SU-DHL-6 (cell line): Measurements from ENCODE around the gene RTN4R.

Source experiments
- EZH2phosphoT487 ChIP-seq: fragments of 200-600 bp; sonication (generic), shearing (Covaris generic); conservative IDR thresholded peaks from 2 replicates; pipeline ENCODE4 v1.6.1; 2018; ENCODE audit warnings: mild to moderate bottlenecking, antibody characterized with exemption, low read length, moderate library complexity, mixed read lengths
- TF ChIP-seq, protein P1 (sequence below): fragments of 200-600 bp; sonication (generic); IDR thresholded peaks from one replicate; pipeline ENCODE4 v1.5.1; 2017; ENCODE audit warnings: antibody characterized with exemption, mild to moderate bottlenecking, low read length, moderate library complexity; ENCODE audit not compliant: insufficient read depth, poor library complexity, severe bottlenecking

DNA sequence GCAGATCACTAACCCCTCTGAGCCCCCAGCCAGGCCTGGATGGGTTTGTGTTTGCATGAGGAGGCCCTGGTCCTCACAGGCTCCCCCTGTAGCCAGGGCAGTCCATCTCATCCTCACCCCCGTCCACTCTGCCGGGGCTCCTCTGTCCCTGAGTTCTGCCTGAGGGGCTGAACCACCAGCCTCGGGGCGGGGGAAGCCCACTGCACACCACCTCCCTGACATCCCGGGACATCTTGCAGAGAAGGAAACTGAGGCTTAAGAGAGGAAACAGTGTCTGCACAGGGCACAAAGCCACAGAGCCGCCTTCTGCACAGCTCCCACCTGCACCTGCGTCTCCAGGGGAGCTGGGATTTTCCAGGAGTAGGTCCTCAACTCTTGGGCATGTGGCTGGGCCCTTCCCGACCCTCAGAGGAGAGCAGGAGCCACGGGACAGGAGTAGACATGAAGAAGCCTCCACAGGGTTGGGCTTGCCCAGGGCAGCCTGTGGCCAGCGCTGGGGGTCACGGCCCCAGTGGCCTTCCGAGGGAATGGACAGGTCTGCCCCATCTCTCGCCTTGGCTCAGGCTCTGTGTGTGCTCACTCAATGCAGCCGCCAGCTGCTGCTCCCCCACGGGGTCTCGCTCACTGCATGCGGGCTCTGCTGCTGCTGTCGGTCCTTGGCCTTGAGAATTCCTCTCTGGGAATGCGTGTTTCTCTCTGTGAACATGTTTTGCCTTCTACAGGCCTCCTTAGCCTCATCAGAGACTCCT is 71.8 kb downstream of the RTN4R start:
- TF ChIP-seq, protein P1, sequence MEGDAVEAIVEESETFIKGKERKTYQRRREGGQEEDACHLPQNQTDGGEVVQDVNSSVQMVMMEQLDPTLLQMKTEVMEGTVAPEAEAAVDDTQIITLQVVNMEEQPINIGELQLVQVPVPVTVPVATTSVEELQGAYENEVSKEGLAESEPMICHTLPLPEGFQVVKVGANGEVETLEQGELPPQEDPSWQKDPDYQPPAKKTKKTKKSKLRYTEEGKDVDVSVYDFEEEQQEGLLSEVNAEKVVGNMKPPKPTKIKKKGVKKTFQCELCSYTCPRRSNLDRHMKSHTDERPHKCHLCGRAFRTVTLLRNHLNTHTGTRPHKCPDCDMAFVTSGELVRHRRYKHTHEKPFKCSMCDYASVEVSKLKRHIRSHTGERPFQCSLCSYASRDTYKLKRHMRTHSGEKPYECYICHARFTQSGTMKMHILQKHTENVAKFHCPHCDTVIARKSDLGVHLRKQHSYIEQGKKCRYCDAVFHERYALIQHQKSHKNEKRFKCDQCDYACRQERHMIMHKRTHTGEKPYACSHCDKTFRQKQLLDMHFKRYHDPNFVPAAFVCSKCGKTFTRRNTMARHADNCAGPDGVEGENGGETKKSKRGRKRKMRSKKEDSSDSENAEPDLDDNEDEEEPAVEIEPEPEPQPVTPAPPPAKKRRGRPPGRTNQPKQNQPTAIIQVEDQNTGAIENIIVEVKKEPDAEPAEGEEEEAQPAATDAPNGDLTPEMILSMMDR = no peak
- TF ChIP-seq EZH2phosphoT487 = no peak
